GM12878 (cell line): Measurements from ENCODE around the gene FGF12.

Experiments used
- GABPA ChIP-seq: IDR thresholded peaks from 2 replicates; pipeline ENCODE4 v1.6.1; 2014; ENCODE audit warnings: antibody characterized with exemption, low read depth, mild to moderate bottlenecking, inconsistent platforms
- KDM1A ChIP-seq: fragments of 200-600 bp; sonication (generic); IDR thresholded peaks from 2 replicates; pipeline ENCODE4 v1.6.1; 2016; ENCODE audit warnings: borderline replicate concordance
- MEF2A ChIP-seq: IDR thresholded peaks from 2 replicates; pipeline ENCODE4 v1.6.1; 2011; ENCODE audit warnings: low read depth, mild to moderate bottlenecking, low read length, moderate library complexity; ENCODE audit not compliant: insufficient read depth
- NRF1 ChIP-seq: conservative IDR thresholded peaks from 2 replicates; pipeline ENCODE4 v1.6.1; 2011; ENCODE audit warnings: mild to moderate bottlenecking, low read depth, low read length, improper control_type of control experiment
- SIN3A ChIP-seq: IDR thresholded peaks from 2 replicates; pipeline ENCODE4 v1.6.1; 2012; ENCODE audit warnings: low read depth, low read length, improper control_type of control experiment
- SMARCA5 ChIP-seq: fragments of 450-650 bp; IDR thresholded peaks from 2 replicates; pipeline ENCODE4 v1.6.1; 2017; ENCODE audit warnings: mild to moderate bottlenecking
- TF ChIP-seq, protein P1 (sequence below): IDR thresholded peaks from 2 replicates; pipeline ENCODE4 v1.6.1; 2011; ENCODE audit warnings: borderline replicate concordance, low read depth, mild to moderate bottlenecking, moderate library complexity, mixed read lengths, low read length; ENCODE audit not compliant: insufficient read depth; ENCODE audit errors: extremely low read length
- TF ChIP-seq, protein P2 (sequence below): fragments of 450-650 bp; IDR thresholded peaks from 2 replicates; pipeline ENCODE4 v1.6.1; 2017; ENCODE audit warnings: mild to moderate bottlenecking, moderate library complexity
- TF ChIP-seq, protein P3 (sequence below), 3 experiments: IDR thresholded peaks in 2 of 3; conservative IDR thresholded peaks in 1 of 3; 2 replicates each; pipeline ENCODE4 v1.5.1; 2011; ENCODE audit warnings: low read depth in 3 of 3, low read length in 3 of 3, mild to moderate bottlenecking in 3 of 3, control low read depth in 2 of 3, moderate library complexity in 2 of 3, inconsistent platforms in 1 of 3, mixed read lengths in 1 of 3; ENCODE audit not compliant: control insufficient read depth in 2 of 3, insufficient read depth in 1 of 3; ENCODE audit errors: extremely low read depth in 1 of 3
- TF ChIP-seq, protein P4 (sequence below): IDR thresholded peaks from 2 replicates; pipeline ENCODE4 v1.6.1; 2012; ENCODE audit warnings: low read depth, low read length, improper control_type of control experiment

DNA sequence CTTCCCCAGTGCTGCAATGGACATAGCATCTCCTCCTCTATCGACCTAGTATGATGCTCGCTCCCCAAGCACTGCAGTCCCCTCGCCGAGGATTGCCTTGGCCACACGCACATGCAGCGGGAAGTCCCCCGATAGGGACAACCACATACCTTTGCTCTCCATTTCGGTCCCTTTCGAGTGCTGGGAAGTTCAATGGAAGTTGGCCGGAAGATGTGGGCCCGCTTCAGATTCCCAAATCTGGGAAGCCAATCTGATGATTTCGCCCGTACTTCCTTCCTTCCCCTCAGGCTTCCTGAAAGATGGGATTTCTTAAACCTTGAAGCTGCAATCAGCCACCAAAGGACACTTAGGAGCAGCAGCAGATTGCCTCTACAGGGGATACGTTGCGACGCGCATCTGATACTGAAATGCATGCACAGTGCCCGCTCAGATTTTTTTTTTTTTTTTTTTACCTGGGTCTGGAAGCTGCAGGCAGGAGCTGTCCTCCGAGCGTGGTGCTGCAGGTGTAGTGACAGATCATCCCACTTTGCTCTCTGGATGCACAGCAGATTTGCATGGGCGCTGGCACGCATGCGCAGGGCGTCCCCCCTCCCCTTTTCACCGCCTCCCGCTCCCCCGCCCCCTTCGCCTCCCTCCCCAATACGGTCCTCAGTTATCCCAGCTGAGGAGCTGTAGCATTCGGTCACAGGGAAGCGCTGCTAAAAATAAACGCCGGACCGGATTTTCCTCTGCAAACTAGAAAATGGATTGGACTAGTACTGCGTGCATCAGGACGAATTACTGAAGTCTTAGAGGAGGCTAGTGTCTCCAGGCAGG lies at the start of gene FGF12:
- TF ChIP-seq KDM1A = no peak
- TF ChIP-seq, protein P1, sequence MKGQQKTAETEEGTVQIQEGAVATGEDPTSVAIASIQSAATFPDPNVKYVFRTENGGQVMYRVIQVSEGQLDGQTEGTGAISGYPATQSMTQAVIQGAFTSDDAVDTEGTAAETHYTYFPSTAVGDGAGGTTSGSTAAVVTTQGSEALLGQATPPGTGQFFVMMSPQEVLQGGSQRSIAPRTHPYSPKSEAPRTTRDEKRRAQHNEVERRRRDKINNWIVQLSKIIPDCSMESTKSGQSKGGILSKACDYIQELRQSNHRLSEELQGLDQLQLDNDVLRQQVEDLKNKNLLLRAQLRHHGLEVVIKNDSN = no peak
- TF ChIP-seq SIN3A = no peak
- TF ChIP-seq, protein P2, sequence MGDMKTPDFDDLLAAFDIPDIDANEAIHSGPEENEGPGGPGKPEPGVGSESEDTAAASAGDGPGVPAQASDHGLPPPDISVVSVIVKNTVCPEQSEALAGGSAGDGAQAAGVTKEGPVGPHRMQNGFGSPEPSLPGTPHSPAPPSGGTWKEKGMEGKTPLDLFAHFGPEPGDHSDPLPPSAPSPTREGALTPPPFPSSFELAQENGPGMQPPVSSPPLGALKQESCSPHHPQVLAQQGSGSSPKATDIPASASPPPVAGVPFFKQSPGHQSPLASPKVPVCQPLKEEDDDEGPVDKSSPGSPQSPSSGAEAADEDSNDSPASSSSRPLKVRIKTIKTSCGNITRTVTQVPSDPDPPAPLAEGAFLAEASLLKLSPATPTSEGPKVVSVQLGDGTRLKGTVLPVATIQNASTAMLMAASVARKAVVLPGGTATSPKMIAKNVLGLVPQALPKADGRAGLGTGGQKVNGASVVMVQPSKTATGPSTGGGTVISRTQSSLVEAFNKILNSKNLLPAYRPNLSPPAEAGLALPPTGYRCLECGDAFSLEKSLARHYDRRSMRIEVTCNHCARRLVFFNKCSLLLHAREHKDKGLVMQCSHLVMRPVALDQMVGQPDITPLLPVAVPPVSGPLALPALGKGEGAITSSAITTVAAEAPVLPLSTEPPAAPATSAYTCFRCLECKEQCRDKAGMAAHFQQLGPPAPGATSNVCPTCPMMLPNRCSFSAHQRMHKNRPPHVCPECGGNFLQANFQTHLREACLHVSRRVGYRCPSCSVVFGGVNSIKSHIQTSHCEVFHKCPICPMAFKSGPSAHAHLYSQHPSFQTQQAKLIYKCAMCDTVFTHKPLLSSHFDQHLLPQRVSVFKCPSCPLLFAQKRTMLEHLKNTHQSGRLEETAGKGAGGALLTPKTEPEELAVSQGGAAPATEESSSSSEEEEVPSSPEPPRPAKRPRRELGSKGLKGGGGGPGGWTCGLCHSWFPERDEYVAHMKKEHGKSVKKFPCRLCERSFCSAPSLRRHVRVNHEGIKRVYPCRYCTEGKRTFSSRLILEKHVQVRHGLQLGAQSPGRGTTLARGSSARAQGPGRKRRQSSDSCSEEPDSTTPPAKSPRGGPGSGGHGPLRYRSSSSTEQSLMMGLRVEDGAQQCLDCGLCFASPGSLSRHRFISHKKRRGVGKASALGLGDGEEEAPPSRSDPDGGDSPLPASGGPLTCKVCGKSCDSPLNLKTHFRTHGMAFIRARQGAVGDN = no peak
- TF ChIP-seq GABPA = no peak
- TF ChIP-seq NRF1 = no peak
- TF ChIP-seq, protein P3, sequence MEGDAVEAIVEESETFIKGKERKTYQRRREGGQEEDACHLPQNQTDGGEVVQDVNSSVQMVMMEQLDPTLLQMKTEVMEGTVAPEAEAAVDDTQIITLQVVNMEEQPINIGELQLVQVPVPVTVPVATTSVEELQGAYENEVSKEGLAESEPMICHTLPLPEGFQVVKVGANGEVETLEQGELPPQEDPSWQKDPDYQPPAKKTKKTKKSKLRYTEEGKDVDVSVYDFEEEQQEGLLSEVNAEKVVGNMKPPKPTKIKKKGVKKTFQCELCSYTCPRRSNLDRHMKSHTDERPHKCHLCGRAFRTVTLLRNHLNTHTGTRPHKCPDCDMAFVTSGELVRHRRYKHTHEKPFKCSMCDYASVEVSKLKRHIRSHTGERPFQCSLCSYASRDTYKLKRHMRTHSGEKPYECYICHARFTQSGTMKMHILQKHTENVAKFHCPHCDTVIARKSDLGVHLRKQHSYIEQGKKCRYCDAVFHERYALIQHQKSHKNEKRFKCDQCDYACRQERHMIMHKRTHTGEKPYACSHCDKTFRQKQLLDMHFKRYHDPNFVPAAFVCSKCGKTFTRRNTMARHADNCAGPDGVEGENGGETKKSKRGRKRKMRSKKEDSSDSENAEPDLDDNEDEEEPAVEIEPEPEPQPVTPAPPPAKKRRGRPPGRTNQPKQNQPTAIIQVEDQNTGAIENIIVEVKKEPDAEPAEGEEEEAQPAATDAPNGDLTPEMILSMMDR (IDR thresholded peaks at IDR 0.05 in 2 of 3, conservative IDR thresholded peaks at IDR 0.05 in 1 of 3; ENCODE audit: control insufficient read depth in 2 of 3, extremely low read depth in 1 of 3, insufficient read depth in 1 of 3, low read depth in 3 of 3, low read length in 3 of 3) = no peak
- no peak for TF ChIP-seq MEF2A
- TF ChIP-seq SMARCA5 = no peak
- TF ChIP-seq, protein P4, sequence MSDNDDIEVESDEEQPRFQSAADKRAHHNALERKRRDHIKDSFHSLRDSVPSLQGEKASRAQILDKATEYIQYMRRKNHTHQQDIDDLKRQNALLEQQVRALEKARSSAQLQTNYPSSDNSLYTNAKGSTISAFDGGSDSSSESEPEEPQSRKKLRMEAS = no peak
